Ovary (tissue), 3 donors: ENCODE measurements around the gene MXD4.

Experiments used
- CTCF ChIP-seq, 3 donors: fragments of 450-650 bp in 2 of 3; fragments of 200-600 bp in 1 of 3; IDR thresholded peaks; one replicate each; pipeline versions ENCODE4 v1.5.1 to v1.8.0; 2016 to 2022; ENCODE audit warnings: antibody characterized with exemption in 3 of 3, mild to moderate bottlenecking in 1 of 3
- EP300 ChIP-seq: sonication (generic); formaldehyde crosslinking; IDR thresholded peaks from one replicate; pipeline ENCODE4 v1.6.1; 2017; ENCODE audit warnings: antibody characterized with exemption
- POLR2A ChIP-seq: fragments of 450-650 bp; IDR thresholded peaks from one replicate; pipeline ENCODE4 v1.6.1; 2017; ENCODE audit warnings: antibody characterized with exemption, mild to moderate bottlenecking, moderate library complexity
- donor health status: DM: no; HTN: no; CAD: no.

GRCh38 chr4:2304877-2305561, 43.1 kb upstream of the MXD4 start:
- TF ChIP-seq CTCF (IDR thresholded peaks at IDR 0.05) (no peak), EP300 (no peak), POLR2A (no peak)
